Suppressor macrophage treated with lipopolysaccharide for 4 hours (primary cell): Measurements from ENCODE around the gene IL32.
"Not testable (repeated sequence)": the region's sequence is repeated elsewhere in the genome, so short reads cannot be mapped to it uniquely, and the experiment has no call there.

Experiments used
- DNase-seq: peaks from one replicate; pipeline ENCODE4 v3.0.0-alpha.2; 2020

IL32 gene

GRCh38 chr16:3053330-3053710, 12.1 kb upstream of the IL32 start:
- DNase-seq, result not testable (repeated sequence)

GRCh38 chr16:3054965-3055733, 10.3 kb upstream of the IL32 start:
- no peak for DNase-seq

DNA sequence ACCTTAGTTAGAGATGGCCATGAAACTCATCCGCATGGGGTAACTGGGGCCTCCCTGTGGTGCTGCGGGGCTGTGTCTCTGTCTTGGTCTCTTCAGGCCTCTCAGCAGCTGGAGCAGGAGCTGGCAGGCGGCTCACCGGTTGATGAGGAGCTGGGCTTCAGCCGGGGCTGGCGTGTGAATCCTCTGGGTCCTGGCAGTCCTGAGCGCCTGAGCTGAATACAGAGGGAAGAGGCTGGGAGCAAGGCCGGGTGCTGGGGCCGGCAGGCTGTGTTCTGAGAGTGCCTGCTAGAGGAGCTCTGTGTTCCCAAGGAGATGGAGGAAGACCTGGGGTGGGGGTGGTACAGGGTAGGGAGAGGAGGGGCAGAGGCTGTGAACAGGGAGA, 9.7 kb upstream of the IL32 start:
- DNase-seq, result not testable (repeated sequence)

- DNase-seq, result no peak
Measured at GRCh38 chr16:3056336-3057180, 8.9 kb upstream of the IL32 start.

GRCh38 chr16:3057181-3058138, 8.0 kb upstream of the IL32 start:
- no peak for DNase-seq

DNA sequence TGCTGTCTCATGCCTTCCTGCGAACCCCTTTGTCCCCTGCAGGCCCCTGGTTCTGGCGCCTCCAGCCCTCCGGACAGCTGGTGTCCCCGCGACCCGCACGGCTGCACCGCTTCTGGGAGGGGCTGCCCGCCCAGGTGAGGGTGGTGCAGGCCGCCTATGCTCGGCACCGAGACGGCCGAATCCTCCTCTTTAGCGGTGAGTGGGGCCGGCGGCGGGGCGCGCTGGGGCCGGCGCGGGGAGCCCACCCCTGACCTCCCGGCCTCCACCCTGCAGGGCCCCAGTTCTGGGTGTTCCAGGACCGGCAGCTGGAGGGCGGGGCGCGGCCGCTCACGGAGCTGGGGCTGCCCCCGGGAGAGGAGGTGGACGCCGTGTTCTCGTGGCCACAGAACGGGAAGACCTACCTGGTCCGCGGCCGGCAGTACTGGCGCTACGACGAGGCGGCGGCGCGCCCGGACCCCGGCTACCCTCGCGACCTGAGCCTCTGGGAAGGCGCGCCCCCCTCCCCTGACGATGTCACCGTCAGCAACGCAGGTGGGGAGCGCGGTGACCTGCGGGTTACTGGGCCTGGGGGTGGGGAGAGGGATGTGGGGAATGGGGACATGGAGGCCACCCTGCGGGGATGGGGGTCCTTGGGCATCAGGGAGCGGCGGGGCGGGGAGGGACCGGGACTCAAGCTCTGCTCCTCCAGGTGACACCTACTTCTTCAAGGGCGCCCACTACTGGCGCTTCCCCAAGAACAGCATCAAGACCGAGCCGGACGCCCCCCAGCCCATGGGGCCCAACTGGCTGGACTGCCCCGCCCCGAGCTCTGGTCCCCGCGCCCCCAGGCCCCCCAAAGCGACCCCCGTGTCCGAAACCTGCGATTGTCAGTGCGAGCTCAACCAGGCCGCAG, 7.1 kb upstream of the IL32 start:
- no peak for DNase-seq

DNA sequence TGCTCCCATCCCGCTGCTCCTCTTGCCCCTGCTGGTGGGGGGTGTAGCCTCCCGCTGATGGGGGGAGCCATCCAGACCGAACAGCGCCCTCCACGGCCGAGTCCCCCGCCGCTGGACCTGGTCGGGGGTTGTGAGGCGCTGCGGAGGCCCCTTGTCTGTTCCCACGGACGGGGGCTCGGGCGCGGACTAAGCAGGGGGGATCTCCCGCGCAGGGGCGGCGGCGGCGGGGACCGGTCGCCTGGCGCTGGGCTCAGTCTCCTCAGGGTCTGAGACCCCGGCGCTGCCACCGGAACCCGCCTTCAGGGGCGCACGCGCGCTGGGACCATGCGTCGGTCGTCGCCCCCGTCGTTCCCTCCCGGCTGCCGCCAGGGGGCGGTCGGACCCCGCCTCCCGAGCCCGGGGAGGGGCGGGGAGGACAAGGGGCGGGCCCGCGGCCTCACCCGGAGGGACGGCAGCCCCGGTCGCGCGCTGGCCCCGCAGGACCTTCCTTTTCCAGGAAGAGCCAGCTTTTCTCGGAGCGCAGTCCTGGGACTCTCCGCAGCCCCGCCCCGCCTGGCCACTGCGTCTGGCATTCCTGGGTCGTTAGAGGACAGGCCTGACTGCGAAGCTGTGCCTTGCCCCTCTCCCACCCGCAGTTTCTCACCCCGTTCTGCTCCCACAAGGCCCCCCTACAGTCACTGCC, 6.3 kb upstream of the IL32 start:
- peak; percentile 97 for DNase-seq

GRCh38 chr16:3059723-3060242, 5.7 kb upstream of the IL32 start:
- no peak for DNase-seq

DNA sequence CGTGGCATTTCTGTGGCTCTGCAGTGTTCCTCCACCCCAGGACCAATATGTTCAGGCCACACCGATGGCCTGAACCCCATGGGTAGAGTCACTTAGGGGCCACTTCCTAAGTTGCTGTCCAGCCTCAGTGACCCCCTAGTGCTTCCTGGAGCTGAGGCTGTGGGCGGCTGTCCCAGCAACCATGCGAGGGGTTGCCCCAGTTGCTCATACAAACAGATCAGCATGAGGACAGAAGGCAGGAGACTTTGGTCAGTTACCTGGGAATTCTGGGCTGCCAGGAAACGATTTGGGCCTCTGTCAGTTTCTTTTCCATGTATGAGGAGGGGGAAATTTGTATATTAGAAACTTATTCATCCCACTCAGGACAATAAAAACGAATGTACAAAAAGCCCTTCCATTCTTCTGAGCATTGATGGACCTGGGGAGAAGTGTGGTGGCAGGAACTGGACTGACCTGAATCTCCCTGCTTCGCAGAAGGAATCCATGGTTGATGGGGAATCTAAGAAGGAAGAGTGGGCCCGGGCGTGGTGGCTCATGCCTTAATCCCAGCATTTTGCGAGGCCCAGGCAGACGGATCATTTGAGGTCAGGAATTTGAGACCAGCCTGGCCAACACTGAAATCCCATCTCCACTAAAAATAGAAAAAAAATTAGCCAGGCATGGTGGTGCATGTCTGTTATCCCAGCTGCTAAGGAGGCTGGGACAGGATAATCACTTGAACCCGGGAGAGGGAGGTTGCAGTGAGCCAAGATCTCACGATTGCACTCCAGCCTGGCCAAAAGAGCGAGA, 4.9 kb upstream of the IL32 start:
- no peak for DNase-seq

DNA sequence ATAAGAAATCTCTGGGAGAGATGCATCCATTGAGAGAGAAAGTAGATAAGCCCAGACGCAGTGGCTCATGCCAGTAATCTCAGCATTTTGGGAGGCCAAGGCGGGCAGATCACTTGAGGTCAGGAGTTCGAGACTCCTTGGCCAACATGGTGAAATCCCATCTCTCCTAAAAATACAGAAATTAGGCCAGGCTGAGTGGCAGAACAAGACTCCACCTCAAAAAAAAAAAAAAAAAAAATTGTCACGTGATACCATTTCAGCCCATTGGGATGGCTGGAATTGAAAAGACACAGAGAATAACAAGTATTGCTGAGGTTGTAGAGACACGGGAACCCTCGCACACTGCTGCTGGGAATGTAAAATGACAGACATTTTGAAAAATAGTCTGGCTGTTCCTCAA, 2.9 kb upstream of the IL32 start:
- DNase-seq, result no peak

DNA sequence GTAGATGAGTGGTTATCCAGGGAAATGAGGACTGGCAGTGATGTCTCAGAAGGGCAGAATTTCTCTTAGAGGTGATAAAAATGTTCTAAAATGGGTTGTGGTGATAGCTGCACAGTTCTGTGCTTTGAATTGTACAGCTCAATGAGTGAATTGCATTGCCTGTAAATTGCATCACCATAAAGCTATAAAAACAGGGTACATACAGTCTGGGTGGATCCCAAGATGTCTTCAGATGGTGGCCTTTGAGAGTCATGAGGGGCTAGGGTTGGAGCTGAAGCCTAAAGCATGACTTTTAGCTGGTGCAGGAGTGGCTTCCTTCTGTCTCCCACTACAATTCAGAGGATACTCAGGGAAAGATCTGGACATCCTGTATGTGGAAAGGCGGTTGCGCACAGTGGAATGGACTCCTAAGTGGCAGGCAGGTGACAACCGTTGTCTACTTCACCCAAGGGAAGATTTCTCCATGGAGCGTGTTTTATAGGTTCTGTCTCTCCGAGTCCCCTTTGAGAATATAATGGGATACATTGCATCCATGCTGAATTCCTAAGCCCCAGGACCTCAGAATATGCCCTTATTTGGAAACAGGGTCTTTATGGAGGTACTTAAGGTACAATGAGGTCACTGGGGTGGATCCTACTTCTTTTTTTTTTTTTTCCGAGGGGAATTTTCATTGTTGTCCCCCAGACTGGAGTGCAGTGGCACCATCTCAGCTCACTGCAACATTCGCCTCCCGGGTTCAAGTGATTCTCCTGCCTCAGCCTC, 1.6 kb upstream of the IL32 start:
- no peak for DNase-seq

DNA sequence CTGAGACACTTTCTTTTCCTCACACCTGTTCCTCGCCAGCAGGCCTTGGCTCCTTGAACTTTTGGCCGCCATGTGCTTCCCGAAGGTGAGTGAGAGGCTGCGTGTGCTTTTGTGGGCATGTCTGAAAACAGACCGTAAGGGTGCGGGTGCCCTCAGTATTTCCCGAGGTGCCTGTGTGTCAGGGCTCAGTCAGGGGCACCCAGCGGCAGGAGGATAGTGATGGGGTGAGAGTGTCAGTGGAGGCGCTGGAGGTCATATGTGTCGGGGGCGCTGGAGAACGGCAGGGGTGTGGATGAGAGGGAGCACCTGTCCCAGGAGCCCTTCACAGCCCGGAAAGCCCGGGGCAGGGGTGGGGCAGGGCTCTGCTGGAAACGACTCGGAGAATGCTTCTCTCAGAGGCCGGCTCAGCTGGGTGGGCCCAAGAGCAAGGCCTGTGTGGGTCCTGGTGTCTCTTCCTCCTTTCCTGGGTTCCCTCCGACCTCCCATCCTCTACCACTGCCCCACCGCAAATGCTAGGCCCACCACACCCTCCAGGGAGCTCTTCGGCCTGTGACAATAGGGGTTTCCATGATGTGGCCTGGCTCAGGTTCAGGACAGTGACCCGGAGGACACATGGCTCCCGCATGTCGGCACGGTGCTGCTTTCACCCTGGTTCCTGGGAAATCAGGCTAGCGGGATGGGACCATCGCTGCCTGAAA, 451 bp downstream of the IL32 start:
- no peak for DNase-seq

DNA sequence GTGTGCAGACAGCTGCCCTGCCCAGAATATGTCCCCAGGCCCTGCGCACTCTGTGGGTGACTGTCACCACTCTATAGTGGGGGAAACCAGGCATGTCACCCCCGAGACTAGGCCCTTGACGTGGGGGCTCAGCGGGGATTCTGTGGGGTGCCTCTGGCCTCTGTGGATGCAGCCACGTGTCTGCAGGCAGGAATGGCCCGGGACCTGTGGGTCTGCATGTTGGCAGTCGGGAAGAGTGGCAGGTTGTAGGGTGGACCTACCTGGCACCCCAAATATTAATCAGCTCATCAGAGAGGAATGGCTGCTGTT, 954 bp downstream of the IL32 start:
- DNase-seq, result no peak

GRCh38 chr16:3068487-3068886, 3.0 kb downstream of the IL32 start:
- no peak for DNase-seq

- DNase-seq, result not testable (repeated sequence)
Measured at GRCh38 chr16:3069146-3069545, 3.7 kb downstream of the IL32 start.

GRCh38 chr16:3070608-3071111, 5.2 kb downstream of the IL32 start:
- no peak for DNase-seq

GRCh38 chr16:3071655-3072054, 6.2 kb downstream of the IL32 start:
- DNase-seq, result no peak

DNA sequence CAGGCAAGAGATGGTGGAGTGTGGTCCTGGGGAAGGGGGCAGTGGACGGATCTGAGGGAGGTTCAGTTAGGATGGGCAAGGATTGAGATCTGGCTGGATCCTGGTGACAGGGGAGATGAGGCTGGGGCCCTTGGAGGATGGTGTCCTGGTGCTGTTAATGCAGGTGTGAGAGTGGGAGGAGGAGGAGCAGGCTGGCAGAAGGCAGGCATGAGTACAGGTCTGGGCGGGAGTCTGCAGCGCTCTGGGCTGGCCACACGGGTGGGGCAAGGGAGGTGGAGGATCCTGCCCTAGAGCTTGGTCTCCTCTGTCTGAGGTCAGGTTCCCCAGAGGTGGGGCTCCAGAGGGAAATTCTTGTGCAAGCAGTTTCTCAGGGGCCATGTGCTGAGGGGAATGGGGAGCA, 6.7 kb downstream of the IL32 start:
- DNase-seq, result not testable (repeated sequence)
